DMS 273 (cell line): ENCODE data around the gene CST9.
"Not testable (repeated sequence)": the region's sequence is repeated elsewhere in the genome, so short reads cannot be mapped to it uniquely, and the experiment has no call there.

Experiments
- DNase-seq: peaks from one replicate; lab custom pipeline; 2025; ENCODE audit not compliant: unreplicated experiment; lab: John Stamatoyannopoulos, UW

Gene CST9

DNA sequence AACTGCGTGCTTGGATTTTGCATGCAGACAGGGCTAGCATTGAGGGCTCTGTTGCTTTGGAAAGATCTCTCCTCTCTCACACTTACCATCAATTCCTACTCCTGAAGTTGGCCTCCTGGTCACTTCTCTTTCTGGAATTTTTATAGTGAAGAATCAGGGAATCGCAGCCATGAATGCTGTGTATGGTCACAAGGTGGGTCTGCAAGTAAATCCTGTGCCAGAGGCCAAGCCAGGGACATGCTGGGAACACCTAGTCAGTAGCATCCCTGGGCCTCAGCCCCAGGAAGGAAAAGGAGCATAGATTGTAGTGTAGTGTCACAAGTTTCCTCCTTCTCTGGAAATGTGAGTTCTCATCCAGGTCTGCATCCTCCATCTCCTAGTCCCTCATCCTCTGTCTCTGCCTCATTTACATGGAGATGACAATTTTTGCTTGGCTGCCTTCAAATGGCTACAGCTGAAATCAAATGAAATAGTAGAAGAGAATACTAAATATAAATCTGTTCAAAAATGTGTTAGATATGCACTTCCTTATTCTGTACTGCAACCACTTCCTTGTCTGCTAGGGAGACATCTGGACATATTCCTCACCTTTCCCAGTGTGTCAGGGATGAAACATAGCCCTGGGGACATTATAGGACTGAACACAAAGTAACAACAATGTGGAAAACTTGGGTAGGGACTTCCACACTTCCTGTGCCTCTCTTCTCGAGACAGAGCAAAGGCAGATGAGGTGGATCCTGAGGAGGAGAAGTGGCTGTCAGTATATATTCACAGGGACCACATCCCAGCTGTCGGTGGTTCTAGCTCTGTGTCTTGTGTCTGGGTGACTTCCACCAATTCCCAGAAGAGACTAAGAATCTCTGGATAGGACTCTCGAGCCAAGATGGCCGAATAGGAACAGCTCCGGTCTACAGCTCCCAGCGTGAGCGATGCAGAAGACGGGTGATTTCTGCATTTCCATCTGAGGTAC lies 17.0 kb downstream of the CST9 start:
- no peak for DNase-seq

DNA sequence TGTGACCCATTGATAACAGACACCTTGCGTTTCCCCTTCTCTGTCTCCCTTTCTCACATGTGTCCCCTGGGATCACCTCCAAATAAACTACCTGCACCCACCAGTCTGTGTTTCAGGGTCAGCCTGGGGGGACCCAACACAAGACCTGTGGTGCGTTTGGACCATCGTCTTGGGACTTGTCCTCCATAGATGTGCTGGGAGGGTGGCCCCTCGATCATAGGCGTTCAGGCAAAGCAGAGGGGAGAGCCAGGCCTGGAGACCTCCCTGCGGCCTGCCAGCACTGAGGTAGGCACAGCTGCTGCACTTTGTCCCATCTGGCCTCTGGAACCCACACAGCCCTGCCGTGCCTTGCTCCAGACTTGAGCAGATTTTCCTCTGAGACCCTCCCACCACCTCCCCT lies 18.1 kb downstream of the CST9 start:
- no peak for DNase-seq

DNA sequence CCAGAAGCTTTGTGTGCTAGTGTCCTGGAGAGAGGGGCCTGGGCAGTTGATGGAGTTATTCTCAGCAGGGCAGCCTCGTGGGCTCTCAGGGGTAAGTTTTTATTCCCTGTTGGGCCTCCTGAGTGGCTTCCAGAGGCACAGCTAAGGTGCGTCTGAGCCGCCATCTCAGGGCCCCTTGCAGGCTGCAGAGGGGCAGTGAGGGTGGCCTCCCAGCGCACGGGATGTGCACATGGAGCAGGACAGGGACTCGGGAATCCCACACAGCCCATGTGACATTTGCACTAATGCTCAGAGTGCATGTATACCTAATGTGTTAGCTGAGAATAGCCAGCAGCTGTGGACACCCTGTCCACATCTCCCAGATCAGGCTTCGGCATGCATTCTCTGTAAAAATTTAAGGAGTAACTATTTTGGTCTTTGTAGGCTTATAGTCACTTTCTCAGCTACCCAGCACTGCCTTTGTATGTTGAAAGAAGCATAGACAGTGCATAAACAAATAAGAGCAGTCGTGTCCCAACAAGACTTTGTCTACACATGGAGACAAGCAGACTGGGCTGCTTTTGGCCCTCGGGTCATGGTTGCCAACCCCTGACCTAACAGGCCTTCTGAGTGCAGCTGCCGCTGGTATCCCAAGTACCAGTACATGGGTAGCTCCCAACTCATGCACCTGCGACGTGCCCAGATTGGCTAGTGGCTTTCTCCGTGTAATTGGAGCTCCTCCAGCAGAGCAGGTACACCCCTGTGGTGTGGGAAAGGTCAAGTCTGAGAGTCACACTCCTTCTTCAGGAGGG lies 18.8 kb downstream of the CST9 start:
- DNase-seq, result no peak

DNA sequence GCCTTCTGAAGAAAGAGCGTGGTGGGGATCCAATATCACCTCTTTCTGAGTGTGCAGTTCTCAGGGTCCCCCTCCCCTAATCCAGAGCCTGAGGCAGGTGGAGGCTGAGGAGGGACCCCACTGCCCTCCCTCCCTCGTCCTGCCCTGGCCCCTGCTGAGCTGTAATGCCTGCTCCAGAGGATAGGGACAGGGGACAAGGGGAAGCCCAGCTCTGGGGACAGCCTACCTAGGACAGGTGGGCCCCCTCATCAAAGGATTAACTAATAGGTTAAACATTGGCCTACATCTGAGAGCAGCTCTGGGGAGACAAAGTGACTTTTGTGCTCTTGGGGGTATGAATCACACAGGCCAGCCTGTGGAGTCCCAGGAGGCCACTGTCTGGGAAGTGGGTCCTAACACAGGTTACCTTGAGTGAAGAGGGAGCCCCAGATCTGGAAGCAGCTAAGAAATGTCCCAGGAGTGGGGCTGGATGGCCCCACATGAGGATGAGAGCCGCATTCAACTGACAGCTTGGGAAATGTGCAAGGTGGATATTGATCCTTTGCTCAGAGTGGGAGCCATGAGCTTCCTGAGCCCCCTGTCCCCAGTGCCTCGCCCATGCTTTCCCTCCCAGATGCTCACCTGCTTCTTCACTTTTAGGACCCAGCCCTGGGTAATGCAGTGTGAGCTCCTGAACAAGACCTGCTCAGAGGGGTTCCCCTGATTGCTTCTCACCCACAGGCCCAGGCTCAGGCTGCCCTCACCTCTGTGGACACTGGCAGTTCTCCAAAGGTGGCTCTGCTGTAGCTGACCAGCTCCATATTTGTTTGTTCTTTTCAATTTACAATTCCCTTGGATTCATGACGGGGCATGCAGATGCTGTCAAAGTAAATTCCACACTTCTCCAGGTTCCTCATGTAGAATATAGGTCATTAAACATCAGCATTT lies 19.6 kb downstream of the CST9 start:
- no peak for DNase-seq

DNA sequence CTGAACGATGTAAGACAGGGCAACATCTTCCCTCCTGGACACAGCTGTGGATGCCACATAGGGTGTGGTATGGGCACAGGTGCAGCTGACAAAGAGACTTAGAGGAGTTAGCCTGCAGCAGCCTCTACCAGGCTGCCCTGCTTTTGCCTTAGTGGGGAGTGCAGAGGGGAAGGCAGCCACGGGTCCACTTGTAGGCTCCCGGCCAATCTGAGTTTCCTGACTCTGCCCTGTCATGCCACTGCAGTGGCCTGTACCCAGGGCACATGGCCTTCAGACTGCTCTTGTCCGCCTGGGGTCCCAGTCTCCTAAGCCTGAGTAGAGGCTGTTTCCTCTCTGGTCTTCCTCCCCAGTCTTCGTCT lies 20.3 kb downstream of the CST9 start:
- no peak for DNase-seq

DNA sequence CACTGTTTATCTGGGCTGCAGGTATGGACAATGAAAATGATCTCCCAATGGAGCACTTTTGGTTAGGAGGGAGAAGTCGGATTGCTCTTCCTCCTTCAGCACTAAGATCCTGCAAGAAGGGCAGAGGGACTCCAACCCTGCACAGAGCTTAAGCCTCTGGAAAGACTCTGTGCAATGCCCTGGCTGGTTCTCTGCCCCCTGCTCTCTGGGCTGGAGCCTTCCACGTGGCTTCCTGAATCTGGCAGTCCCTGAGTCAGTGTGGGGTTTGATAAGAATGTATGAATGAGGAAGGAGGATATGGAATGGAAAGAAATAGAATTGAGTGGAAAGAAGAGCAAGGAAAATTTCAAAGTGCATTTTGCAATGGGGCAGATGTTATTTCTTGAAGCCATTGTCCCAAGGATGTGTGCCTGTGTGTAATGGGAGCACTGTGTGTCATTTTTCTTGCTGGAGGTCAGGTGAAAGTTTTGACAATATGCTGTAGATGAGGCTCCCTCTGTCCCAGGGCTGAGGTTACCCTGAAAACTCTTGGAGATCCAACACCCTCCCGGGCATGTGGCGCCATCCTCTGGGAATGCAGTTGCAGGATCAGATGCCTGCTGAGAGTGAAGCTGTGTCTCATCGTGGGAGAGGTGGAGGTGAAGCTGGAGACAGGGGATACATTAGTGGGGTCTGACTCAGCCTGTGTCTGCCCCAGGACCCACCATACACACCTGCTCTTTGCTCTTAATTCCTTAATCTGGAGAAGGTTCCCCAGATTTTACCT lies 21.1 kb downstream of the CST9 start:
- no peak for DNase-seq

DNA sequence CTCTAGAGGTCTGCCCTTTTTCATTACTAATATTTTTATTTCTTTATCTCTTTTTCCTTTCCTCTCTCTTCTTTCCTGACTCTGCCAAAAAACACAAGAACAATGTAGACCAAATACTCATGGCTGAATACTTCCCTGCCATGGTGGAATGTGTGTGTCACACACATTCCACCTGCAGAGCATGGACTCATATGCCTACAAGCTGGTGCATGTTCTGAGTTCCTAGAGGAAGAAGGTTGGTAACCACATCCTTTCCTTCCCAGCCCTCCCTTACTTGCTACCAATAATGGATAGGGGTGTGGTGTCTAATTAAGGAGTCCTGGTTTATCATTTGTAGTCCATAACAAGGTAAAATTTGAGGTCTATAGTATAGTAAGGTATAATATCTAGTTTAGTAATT lies 22.2 kb downstream of the CST9 start:
- no peak for DNase-seq

DNA sequence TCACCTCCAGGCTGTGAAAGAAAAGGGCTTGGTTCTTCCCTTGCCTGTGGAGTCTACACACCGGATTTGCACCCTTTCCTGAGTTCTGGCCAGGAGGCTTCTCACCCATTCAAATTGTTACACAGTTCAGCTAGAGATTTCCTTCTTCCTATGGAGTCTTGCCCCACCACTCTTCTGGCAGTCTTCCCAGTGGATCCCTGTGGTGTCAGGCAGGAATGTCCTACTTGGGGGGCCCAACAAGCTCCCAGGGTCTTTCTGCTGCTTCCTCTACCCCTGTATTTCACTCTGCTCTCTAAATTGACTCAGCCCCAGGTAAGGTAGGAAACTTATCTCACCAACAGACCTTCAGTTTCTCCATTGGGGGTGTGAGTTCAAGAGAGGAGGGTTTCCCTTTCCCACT lies 23.4 kb downstream of the CST9 start:
- no peak for DNase-seq

DNA sequence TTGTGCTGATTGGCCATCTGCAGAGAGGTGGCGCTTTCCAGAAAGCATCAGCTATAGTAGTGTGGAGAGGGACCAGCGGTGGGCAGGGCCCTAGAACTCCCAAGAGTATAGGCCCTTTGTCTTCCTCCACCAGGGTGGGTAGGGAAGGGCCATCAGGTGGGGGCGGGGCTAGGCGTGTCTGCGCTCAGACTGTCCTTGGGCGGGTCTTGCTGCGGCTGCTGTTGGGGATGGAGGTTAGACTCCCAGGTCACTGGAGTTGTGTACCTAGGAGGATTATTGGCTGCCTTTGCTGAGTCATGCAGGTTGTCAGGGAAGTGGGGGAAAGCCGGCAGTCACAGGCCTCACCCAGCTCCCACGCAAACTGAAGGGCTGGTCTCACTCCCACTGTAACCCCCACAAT lies 23.9 kb downstream of the CST9 start:
- not testable (repeated sequence) for DNase-seq

DNA sequence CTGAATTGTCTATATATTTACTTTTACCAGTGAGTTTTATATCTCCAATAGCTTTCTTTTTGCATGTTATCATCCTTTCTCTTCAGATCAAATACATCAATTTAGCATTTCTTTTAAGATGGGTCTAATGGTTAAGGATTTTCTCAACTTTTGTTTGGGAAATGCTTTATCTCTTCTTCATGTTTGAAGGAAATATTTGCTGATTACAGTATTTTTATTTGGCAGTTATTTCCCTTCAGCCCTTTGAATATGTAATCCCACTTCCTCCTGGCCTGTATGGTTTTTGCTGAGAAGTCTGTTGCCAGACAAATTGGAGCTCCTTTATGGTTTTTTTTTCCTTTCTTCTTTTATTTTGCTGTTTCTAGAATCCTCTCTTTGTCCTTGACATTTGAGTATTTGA lies 30.7 kb downstream of the CST9 start:
- no peak for DNase-seq

DNA sequence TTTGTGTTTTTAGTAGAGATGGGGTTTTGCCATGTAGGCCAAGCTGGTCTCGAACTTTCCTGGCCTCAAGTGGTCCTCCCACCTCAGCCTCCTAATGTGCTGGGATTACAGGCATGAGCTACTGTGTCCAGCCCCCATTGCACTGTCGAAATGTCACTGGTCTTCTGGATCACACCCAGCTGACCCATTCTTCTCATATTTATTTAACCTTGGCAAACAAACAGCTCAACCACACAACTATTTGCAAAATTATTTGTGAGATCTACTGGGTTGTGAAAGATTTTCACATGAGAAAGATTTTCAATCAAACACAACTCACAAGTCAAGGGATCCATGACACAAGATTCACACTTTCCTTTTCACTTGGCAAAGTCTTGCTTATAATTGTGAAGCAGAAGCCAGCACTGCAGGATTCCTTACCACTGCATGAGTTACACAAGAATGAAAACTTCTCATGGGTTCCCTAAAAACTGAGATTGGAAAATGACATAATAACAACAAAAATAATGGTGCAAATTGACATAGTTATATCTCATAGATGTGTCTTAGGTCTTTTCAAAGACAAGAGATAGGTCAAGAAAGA lies 35.4 kb downstream of the CST9 start:
- DNase-seq, result no peak

DNA sequence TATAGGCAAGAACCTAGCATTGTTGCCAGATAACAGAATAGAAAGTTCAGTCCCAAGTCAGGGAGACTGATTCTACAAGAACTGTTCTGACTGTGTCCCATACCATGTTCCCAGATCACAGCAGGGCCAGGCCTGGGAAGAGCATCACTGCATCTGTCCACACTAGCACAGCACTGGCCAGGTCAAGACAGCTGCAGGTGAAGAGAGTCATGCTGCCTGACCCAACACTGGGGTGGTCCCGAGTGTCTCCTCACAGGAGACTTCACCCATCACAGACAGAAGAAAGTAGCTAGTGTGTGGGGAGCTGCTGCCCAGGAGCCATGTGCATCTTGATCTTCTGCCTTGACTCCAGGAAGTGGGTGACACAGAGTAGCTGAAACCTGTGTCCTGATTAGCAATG lies 36.1 kb downstream of the CST9 start:
- no peak for DNase-seq

DNA sequence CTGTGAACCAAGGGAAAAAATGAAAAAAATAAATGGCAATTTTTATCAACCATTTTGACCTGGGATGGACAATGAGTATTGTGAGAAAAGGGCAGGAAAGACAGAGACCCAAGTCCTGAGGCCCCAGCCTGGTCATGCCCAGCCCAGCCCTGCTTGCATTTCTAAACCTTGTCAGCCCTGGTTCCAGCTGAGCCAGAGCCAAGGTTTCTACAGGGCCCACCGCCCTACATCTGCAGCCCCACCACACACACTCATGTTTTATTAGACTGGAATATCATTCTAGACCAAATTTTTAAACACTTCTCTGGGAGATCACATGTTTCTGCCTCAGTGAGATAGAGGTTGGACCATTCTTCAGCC lies 36.8 kb downstream of the CST9 start:
- DNase-seq, result no peak

DNA sequence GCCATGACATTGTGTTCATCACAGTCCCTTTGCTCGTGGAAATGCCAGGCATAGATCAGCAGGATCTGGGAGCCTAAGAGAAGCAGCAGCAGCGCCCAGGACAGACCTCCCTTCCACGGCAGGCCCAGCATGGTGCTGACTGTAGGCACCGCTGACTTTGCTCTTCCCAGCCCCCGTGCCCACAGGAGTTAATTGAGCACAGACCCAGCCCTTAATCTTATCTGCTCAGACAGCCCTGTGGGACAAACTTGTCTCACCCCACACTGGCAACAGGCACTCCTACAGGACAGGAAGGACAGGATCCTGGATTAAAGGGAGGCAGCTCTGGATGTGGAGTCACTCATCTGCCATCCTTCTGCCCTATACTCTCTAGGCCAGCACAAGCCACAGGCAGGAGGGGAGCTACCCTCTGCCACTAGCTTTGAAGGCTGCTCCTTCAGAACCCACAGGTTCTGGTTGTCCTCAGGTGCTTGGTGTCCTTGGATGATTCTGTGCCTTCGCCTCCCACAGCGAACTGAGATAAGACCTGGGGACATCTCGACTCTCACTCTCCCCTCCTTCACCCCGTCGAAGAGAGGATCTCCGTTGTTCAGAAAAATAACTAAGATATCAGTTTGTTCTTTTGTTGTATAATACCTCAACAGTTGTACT lies 37.3 kb downstream of the CST9 start, which contains the start of gene CST9L:
TSS of gene CST9L (minus strand) at position 165 of the 651 bp plus-strand sequence. CDS start at position 131, 34 bp downstream.
- no peak for DNase-seq

DNA sequence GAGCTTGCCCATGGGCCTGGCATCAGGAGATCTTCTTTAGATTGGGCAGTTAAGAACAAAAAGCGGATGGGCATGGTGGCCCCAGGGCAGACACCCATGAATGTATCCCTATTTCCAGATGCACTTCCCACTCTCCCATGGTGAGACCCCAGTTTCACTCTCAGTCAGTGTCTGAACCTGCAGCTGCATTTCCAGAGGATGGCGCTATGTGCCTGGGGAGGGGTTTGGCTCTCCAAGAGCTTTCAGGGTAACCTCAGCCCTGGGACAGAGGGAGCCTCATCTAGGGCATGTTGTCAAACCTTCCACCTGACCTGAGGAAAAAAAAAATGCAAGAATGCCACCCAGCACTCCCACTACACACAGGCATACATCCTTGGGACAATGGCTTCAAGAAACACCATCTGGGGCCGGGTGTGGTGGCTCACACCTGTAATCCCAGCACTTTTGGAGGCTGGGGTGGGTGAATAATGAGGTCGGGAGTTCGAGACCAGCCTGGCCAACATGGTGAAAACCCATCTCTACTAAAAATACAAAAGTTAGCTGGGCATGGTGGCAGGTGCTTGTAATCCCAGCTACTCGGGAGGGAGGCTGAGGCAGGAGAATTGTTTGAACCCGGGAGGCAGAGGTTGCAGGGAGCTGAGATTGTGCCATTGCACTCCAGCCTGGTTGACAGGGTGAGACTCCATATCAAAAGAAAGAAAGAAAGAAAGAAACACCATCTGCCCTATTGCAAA lies 39.4 kb downstream of the CST9 start:
- DNase-seq, result no peak

DNA sequence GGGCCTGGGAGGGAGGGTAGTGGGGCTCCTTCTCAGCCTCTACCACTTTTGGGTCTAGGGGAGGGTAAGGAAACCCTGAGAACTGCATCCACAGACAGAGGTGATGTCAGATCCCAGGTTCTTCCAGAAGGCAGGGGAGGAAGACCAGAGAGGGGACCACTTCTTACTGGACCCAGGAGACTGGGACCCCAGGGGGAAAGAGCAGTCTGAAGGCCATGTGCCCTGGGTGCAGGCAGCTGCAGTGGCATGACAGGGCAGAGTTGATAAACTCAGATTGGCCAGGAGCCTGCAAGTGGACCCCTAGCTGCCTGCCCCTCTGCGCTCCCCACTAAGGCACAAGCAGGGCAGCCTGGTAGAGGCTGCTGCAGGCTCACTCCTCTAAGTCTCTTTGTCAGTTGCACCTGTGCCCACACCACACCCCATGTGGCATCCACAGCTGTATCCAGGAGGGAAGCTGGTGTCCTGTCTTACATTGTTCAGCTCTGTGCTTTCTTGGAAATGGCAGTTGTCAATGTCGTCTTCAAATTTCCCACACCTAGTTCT lies 40.1 kb downstream of the CST9 start:
- DNase-seq, result no peak

DNA sequence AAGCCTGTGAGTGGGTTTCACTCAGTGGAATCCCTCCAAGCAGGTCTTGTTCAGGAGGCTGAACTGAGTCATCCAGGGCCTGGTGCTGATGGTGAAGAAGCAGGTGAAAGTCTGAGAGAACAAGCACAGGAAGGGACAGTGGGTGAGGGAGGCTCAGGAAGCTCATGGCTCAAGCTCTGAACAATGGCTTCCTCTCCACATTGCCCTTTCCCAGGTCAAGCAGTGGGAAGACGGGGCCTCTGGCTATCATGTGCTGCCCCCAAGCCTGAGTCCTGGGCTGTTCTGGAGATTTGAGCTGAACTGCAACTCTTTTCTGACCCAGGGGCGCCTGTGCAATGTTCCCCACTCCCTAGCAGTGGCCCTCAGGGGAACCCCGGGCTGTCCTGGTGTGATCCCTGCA lies 40.8 kb downstream of the CST9 start:
- DNase-seq, result no peak

DNA sequence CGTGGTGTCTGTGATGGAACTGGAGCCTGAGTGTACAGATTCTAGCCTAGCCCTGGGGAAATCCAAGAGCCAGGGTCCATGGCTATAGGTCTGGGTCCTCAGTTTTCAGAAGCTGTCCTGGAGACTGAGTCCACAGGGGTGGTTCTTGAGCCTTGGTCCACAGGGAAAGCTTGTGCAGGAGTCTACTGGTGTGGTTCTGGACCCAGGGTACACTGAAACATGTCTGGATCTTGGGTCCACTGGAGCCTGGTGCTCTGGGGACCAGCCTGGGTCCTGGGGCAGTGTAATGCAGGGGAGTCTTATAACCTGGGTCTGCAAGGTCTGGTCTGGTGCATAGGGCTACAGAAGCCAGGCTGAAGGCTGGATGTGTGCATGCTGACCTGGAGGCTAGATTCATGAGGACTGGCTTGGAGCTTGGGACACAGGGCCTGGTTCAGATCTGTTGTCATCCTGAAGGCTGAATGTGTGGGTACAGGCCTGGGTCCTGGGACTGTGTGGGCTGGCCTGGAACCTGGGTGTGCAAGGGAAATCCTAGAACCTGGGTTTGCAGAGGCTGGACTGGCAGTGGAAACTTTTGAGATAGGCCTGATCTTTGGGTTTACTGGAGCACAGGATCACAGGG lies 42.9 kb downstream of the CST9 start:
- DNase-seq, result no peak
